WTC11 (cell line): ENCODE measurements around the gene NOL12. TPM values are rescaled to one million over a fixed set of nuclear protein-coding genes. Genes with fewer than 3 reads are reported as not detected.

ENCODE experiments used
- ATAC-seq: fragments of 200-7000 bp; cut with Tn5 transposase; 2 replicates; pipeline ENCODE4 v1.10.0; 2021; ENCODE audit warnings: mild to moderate bottlenecking, moderate library complexity
- CTCF ChIA-PET: fragments of 300-600 bp; sonication (Branson Sonifier 250); formaldehyde crosslinking; loops from one replicate; lab custom pipeline; 2021; ENCODE audit warnings: antibody characterized with exemption; lab: Charles Lee
- POLR2A ChIA-PET: fragments of 350-600 bp; sonication (Branson Sonifier 250); formaldehyde crosslinking; loops from one replicate; lab custom pipeline; 2021; ENCODE audit warnings: antibody characterized with exemption; lab: Charles Lee
- DNase-seq: peaks from one replicate; pipeline ENCODE4 v3.0.0; 2021; ENCODE audit warnings: low spot score
- H3K27ac Mint-ChIP-seq: 2 replicates; pipeline ENCODE4 v1.8.0; 2021; ENCODE audit warnings: mixed read lengths
- H3K27me3 Mint-ChIP-seq: 2 replicates; pipeline ENCODE4 v1.8.0; 2021; ENCODE audit warnings: low read depth, mild to moderate bottlenecking, moderate library complexity, mixed read lengths
- H3K36me3 Mint-ChIP-seq: 2 replicates; pipeline ENCODE4 v1.8.0; 2021; ENCODE audit warnings: mixed read lengths
- H3K4me1 Mint-ChIP-seq: 2 replicates; pipeline ENCODE4 v1.8.0; 2022; ENCODE audit warnings: mixed read lengths
- H3K4me3 Mint-ChIP-seq: 2 replicates; pipeline ENCODE4 v1.8.0; 2021; ENCODE audit warnings: mild to moderate bottlenecking, moderate library complexity, mixed read lengths
- H3K9me3 Mint-ChIP-seq: 2 replicates; pipeline ENCODE4 v1.8.0; 2021; ENCODE audit warnings: mixed read lengths
- ATF1 ChIP-seq: sonication (generic); formaldehyde crosslinking; IDR thresholded peaks from 2 replicates; pipeline ENCODE4 v1.8.1; 2023; ENCODE audit warnings: mild to moderate bottlenecking, moderate library complexity, missing genetic modification reagents
- CBFB ChIP-seq: sonication (generic); formaldehyde crosslinking; IDR thresholded peaks from 2 replicates; pipeline ENCODE4 v1.8.1; 2022; ENCODE audit warnings: mild to moderate bottlenecking, low read depth, missing genetic modification reagents
- GABPB1 ChIP-seq: sonication (generic); formaldehyde crosslinking; IDR thresholded peaks from 2 replicates; pipeline ENCODE4 v1.8.1; 2023; ENCODE audit warnings: mild to moderate bottlenecking, missing genetic modification reagents
- HMGA2 ChIP-seq: fragments of 250-450 bp; sonication (Bioruptor Pico); IDR thresholded peaks from 2 replicates; pipeline ENCODE4 v1.4.0; 2021; ENCODE audit warnings: mild to moderate bottlenecking, moderate library complexity
- JAZF1 ChIP-seq: fragments of 250-450 bp; sonication (Bioruptor Pico); IDR thresholded peaks from 2 replicates; pipeline ENCODE4 v1.9.0; 2021; ENCODE audit warnings: moderate library complexity, mild to moderate bottlenecking, inconsistent platforms
- KAT7 ChIP-seq: sonication (generic); formaldehyde crosslinking; IDR thresholded peaks from 2 replicates; pipeline ENCODE4 v1.8.1; 2023; ENCODE audit warnings: missing genetic modification reagents, mild to moderate bottlenecking, borderline replicate concordance
- PRRX2 ChIP-seq: fragments of 250-450 bp; sonication (Bioruptor Pico); IDR thresholded peaks from 2 replicates; pipeline ENCODE4 v1.8.0; 2021; ENCODE audit warnings: mild to moderate bottlenecking
- SP1 ChIP-seq: sonication (generic); formaldehyde crosslinking; conservative IDR thresholded peaks from 2 replicates; pipeline ENCODE4 v1.8.1; 2022; ENCODE audit warnings: missing genetic modification reagents
- TP53 ChIP-seq: sonication (generic); formaldehyde crosslinking; IDR thresholded peaks from 2 replicates; pipeline ENCODE4 v1.8.1; 2023; ENCODE audit warnings: mild to moderate bottlenecking, missing genetic modification reagents
- ZNF423 ChIP-seq: fragments of 250-450 bp; sonication (Bioruptor Pico); IDR thresholded peaks from 2 replicates; pipeline ENCODE4 v2.1.2; 2022; ENCODE audit warnings: mild to moderate bottlenecking, moderate library complexity
- total RNA-seq: library from RNA; stranded (reverse); gene quantifications from 3 replicates; pipeline ENCODE4 v1.2.3, GENCODE V29; 2021
- TF ChIP-seq, protein P1 (sequence below): sonication (generic); formaldehyde crosslinking; IDR thresholded peaks from 2 replicates; pipeline ENCODE4 v1.8.1; 2022; ENCODE audit warnings: low read depth, missing genetic modification reagents, borderline replicate concordance
- TF ChIP-seq, protein P2 (sequence below): fragments of 250-450 bp; sonication (Bioruptor Pico); IDR thresholded peaks from 2 replicates; pipeline ENCODE4 v1.9.0; 2021; ENCODE audit warnings: moderate library complexity, mild to moderate bottlenecking, inconsistent platforms, borderline replicate concordance
- TF ChIP-seq, protein P3 (sequence below): sonication (generic); formaldehyde crosslinking; IDR thresholded peaks from 2 replicates; pipeline ENCODE4 v1.8.0; 2022; ENCODE audit warnings: mild to moderate bottlenecking, missing genetic modification reagents
- TF ChIP-seq, protein P4 (sequence below): sonication (generic); formaldehyde crosslinking; IDR thresholded peaks from 2 replicates; pipeline ENCODE4 v1.8.1; 2023; ENCODE audit warnings: mild to moderate bottlenecking, moderate library complexity, missing genetic modification reagents
- TF ChIP-seq, protein P5 (sequence below): sonication (generic); formaldehyde crosslinking; IDR thresholded peaks from 2 replicates; pipeline ENCODE4 v1.8.0; 2023; ENCODE audit warnings: mild to moderate bottlenecking, missing genetic modification reagents
- TF ChIP-seq, protein P6 (sequence below): fragments of 250-450 bp; sonication (Bioruptor Pico); IDR thresholded peaks from 2 replicates; pipeline ENCODE4 v1.9.0; 2021; ENCODE audit warnings: mild to moderate bottlenecking
- TF ChIP-seq, protein P7 (sequence below): sonication (generic); formaldehyde crosslinking; IDR thresholded peaks from 2 replicates; pipeline ENCODE4 v1.8.1; 2023; ENCODE audit warnings: mild to moderate bottlenecking, missing genetic modification reagents, borderline replicate concordance

The NOL12 gene
- total RNA-seq, 1 experiment from 2014 or later, result 24.9 TPM

DNA sequence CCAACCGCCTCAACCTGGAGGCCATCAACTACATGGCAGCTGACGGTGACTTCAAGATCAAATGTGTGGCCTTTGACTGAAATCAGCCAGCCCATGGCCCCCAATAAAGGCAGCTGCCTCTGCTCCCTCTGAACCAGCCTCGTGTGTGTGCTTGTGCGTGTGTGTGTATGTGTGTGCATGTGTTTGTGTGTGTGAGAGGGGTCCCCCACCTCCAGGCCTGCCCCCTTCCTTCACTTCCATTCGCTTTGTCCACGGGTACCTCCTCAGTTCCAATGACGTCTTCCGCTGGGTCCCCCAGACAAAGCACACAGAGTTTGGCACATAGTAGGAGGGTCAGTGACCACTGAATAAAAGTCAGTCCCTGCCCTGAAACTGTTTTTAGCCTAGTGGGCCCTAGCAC is 6.5 kb upstream of the NOL12 start:
- H3K27ac Mint-ChIP-seq, result no peak overlapping the region
- ATAC-seq, result no peak
- CTCF ChIA-PET, result interaction anchor here (1.0 to 6.8 kb wide), 4 partner anchors 8 to 48 kb away, joined by 3 to 51 read pairs (median 10); no protein-coding TSS in a partner anchor
- peaks cover 18% of the 10 kb centered on the region for H3K27me3 Mint-ChIP-seq
- DNase-seq, result no peak
- POLR2A ChIA-PET, result no interaction called here
- TF ChIP-seq TP53 (CRISPR knock-in tag), result no peak
- TF ChIP-seq SP1 (CRISPR knock-in tag), result no peak
- no peak for TF ChIP-seq ZNF423 (CRISPR knock-in tag)
- no peak for TF ChIP-seq JAZF1
- TF ChIP-seq, protein P1, sequence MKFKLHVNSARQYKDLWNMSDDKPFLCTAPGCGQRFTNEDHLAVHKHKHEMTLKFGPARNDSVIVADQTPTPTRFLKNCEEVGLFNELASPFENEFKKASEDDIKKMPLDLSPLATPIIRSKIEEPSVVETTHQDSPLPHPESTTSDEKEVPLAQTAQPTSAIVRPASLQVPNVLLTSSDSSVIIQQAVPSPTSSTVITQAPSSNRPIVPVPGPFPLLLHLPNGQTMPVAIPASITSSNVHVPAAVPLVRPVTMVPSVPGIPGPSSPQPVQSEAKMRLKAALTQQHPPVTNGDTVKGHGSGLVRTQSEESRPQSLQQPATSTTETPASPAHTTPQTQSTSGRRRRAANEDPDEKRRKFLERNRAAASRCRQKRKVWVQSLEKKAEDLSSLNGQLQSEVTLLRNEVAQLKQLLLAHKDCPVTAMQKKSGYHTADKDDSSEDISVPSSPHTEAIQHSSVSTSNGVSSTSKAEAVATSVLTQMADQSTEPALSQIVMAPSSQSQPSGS (CRISPR knock-in tag), result no peak
- no peak for TF ChIP-seq CBFB (CRISPR knock-in tag)
- no peak for TF ChIP-seq KAT7 (CRISPR knock-in tag)
- H3K9me3 Mint-ChIP-seq, result no peaks in the 10 kb centered on the region
- no peak overlapping the region for H3K4me3 Mint-ChIP-seq
- H3K36me3 Mint-ChIP-seq, result no peaks in the 10 kb centered on the region
- peaks cover 13% of the 10 kb centered on the region for H3K4me1 Mint-ChIP-seq

DNA sequence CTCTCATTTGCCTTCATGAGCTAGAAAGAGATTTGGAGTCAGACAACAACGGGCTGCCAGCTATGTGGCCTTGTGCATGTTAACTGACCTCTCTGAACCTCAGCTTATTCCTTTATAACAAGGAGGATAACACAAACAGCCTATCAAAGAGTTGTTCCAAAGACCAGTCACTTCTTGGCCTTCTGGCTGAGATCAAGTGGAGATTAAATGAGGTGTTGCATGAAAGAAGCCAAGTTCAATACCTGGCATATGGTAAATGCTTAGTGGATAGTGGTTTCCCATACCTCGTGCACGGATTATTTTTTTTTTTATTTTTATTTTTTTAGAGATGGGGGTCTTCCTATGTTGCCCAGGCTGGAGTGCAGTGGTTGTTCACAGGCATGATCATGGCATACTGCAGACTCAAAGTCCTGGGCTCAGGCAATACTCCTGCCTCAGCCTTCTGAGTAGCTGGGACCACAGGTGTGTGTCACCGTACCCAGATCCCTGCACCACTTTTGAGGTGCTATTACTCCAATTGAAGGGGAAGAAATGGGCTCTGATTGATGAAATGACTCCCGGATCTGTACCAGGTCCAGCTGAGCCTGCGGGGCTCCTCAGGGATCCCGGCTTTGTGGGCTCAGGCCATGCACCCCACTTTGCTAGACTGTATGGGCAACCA is 5.8 kb upstream of the NOL12 start:
- ChIA-PET POLR2A (interaction anchor here (0.6 kb wide), 1 partner anchor 225 kb away, joined by 3 read pairs; no protein-coding TSS in a partner anchor), CTCF (interaction anchor here (0.6 to 4.0 kb wide), 6 partner anchors 9 to 137 kb away, joined by 3 to 85 read pairs (median 22); partner anchors contain the start of genes GGA1 and PDXP)
- Mint-ChIP-seq H3K4me1 (peaks cover 13% of the 10 kb centered on the region), H3K4me3 (no peak overlapping the region), H3K27ac (no peak overlapping the region), H3K27me3 (peaks cover 18% of the 10 kb centered on the region), H3K36me3 (no peaks in the 10 kb centered on the region), H3K9me3 (no peaks in the 10 kb centered on the region)
- ATAC-seq (no peak), DNase-seq (no peak)
- TF ChIP-seq, protein P2, sequence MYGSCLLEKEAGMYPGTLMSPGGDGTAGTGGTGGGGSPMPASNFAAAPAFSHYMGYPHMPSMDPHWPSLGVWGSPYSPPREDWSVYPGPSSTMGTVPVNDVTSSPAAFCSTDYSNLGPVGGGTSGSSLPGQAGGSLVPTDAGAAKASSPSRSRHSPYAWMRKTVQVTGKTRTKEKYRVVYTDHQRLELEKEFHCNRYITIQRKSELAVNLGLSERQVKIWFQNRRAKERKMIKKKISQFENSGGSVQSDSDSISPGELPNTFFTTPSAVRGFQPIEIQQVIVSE (CRISPR knock-in tag), result no peak
- no peak for TF ChIP-seq ATF1 (CRISPR knock-in tag)
- TF ChIP-seq, protein P3, sequence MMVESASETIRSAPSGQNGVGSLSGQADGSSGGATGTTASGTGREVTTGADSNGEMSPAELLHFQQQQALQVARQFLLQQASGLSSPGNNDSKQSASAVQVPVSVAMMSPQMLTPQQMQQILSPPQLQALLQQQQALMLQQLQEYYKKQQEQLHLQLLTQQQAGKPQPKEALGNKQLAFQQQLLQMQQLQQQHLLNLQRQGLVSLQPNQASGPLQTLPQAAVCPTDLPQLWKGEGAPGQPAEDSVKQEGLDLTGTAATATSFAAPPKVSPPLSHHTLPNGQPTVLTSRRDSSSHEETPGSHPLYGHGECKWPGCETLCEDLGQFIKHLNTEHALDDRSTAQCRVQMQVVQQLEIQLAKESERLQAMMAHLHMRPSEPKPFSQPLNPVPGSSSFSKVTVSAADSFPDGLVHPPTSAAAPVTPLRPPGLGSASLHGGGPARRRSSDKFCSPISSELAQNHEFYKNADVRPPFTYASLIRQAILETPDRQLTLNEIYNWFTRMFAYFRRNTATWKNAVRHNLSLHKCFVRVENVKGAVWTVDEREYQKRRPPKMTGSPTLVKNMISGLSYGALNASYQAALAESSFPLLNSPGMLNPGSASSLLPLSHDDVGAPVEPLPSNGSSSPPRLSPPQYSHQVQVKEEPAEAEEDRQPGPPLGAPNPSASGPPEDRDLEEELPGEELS (CRISPR knock-in tag), result no peak
- TF ChIP-seq GABPB1, result no peak
- TF ChIP-seq, protein P4, sequence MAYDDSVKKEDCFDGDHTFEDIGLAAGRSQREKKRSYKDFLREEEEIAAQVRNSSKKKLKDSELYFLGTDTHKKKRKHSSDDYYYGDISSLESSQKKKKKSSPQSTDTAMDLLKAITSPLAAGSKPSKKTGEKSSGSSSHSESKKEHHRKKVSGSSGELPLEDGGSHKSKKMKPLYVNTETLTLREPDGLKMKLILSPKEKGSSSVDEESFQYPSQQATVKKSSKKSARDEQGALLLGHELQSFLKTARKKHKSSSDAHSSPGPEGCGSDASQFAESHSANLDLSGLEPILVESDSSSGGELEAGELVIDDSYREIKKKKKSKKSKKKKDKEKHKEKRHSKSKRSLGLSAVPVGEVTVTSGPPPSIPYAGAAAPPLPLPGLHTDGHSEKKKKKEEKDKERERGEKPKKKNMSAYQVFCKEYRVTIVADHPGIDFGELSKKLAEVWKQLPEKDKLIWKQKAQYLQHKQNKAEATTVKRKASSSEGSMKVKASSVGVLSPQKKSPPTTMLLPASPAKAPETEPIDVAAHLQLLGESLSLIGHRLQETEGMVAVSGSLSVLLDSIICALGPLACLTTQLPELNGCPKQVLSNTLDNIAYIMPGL, result no peak
- TF ChIP-seq PRRX2, result no peak
- no peak for TF ChIP-seq HMGA2
- TF ChIP-seq, protein P5, sequence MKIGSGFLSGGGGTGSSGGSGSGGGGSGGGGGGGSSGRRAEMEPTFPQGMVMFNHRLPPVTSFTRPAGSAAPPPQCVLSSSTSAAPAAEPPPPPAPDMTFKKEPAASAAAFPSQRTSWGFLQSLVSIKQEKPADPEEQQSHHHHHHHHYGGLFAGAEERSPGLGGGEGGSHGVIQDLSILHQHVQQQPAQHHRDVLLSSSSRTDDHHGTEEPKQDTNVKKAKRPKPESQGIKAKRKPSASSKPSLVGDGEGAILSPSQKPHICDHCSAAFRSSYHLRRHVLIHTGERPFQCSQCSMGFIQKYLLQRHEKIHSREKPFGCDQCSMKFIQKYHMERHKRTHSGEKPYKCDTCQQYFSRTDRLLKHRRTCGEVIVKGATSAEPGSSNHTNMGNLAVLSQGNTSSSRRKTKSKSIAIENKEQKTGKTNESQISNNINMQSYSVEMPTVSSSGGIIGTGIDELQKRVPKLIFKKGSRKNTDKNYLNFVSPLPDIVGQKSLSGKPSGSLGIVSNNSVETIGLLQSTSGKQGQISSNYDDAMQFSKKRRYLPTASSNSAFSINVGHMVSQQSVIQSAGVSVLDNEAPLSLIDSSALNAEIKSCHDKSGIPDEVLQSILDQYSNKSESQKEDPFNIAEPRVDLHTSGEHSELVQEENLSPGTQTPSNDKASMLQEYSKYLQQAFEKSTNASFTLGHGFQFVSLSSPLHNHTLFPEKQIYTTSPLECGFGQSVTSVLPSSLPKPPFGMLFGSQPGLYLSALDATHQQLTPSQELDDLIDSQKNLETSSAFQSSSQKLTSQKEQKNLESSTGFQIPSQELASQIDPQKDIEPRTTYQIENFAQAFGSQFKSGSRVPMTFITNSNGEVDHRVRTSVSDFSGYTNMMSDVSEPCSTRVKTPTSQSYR (CRISPR knock-in tag), result no peak
- TF ChIP-seq, protein P6, sequence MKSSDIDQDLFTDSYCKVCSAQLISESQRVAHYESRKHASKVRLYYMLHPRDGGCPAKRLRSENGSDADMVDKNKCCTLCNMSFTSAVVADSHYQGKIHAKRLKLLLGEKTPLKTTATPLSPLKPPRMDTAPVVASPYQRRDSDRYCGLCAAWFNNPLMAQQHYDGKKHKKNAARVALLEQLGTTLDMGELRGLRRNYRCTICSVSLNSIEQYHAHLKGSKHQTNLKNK (CRISPR knock-in tag), result no peak
- TF ChIP-seq, protein P7, sequence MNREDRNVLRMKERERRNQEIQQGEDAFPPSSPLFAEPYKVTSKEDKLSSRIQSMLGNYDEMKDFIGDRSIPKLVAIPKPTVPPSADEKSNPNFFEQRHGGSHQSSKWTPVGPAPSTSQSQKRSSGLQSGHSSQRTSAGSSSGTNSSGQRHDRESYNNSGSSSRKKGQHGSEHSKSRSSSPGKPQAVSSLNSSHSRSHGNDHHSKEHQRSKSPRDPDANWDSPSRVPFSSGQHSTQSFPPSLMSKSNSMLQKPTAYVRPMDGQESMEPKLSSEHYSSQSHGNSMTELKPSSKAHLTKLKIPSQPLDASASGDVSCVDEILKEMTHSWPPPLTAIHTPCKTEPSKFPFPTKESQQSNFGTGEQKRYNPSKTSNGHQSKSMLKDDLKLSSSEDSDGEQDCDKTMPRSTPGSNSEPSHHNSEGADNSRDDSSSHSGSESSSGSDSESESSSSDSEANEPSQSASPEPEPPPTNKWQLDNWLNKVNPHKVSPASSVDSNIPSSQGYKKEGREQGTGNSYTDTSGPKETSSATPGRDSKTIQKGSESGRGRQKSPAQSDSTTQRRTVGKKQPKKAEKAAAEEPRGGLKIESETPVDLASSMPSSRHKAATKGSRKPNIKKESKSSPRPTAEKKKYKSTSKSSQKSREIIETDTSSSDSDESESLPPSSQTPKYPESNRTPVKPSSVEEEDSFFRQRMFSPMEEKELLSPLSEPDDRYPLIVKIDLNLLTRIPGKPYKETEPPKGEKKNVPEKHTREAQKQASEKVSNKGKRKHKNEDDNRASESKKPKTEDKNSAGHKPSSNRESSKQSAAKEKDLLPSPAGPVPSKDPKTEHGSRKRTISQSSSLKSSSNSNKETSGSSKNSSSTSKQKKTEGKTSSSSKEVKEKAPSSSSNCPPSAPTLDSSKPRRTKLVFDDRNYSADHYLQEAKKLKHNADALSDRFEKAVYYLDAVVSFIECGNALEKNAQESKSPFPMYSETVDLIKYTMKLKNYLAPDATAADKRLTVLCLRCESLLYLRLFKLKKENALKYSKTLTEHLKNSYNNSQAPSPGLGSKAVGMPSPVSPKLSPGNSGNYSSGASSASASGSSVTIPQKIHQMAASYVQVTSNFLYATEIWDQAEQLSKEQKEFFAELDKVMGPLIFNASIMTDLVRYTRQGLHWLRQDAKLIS, result no peak
